ENCODE measurements around the gene KLF12.

The KLF12 gene

DNA sequence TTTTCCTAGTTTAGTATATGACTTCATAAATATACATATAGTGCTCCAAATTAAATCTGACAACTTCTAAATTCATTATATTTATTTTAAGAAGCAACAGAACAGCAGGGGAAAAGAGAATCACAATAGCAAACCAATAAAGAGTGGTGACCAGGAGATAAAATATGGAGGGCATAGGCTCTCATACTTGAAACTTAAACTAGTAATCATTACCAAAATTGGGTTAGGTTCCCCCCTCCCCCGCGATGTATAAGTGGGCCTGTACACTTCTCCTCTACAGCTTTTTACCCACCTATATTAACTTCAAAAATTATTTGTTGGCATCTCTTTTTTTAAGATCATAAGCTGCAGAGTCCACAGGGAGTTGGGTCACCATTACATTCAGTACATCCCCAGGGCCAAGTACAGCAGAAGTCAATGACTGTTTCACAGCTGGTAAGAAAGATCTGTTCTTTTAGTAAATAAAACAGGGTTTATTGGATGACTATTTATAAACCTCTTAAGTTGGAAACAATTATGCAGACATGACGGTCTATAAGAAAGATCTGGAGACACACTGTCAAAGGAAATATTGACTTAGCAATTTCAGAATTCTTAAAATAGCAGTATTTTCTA lies 29.4 kb downstream of the KLF12 start:
- DNase-seq (ENCODE audit: extremely low read depth in 1 of 2, low read depth in 1 of 2), result no peak

DNA sequence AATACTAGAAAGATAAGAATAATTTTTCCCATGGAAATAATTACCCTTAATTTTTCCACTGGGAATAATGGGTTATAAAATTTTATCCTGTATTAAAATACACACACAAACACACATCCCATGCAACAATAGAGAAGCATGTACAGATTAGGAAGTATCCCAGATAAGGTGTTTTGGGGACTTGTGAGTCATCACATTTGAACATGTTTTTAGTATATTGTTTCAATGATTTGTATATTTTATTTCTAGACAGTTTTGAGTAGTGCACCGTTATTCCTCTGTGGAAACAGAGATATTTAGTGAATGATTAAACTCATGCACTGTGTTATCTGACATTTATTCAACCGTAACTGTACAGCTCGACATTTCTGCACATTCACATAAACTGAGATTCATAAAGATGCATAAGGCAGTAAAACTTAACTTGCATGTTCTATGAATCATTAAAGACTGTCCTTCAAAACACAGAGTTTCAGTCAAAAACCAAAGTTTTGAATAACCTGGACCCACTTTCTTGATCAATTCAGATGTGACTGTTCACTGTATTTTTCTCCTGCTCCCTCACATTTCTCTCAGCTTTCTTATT lies 30.1 kb downstream of the KLF12 start:
- DNase-seq (ENCODE audit: extremely low read depth in 1 of 2, low read depth in 1 of 2), result no peak

DNA sequence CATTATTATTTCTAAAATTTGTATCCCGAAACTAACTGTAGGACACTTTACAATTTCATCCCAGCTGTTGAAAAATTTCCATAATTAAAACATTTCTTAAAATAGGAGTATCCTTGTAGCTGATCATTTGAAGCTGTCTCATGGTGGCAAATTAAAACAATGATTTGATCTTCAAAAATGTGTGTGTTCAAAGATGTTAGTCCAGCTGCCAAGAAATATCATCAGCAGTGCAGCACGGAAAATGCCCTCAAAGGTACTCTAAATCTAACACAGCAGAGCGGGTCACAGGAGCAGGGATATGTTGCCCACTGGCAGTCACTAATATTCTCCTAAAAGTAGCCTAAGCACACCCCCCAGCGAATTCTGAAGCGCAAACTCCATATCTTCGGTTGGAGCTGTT lies 31.0 kb downstream of the KLF12 start:
- no peak for DNase-seq (ENCODE audit: extremely low read depth in 1 of 2, low read depth in 1 of 2)

DNA sequence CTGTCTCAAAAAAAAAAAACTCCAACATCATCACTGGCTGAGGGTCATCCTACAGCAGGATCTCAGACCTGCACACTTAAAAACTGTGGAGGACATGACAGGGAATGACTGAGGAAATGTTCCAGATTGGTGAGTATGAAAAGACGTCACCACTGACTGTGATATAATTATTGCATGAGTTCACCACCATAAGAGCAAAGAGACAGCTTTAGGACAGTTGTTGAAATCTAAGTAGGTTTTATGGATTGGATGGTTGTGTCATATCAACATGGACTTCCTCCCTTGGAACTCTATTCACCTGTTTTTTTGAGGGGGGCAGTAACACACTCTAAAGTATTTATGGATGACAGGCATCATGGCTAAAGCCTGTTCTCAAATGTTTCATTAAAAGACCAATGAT lies 31.5 kb downstream of the KLF12 start:
- no peak for DNase-seq (ENCODE audit: extremely low read depth in 1 of 2, low read depth in 1 of 2)

DNA sequence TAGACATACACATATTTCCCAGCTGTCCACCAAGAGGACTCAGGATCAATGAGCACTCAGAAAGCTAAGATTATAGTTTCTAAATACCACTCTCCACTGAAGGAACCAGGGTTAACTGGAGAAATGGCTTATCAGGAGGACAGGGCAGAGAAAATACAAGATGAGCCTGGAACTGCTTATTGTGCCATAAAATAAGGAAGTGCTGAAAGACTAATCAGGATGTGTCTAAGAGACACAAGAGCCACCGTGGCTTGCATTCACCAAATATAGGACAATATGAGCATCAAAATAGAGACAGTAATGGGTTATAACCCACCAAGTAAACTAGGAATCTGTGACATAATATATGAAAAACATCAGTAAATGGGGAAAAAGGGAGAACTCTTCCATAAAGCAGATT lies 32.8 kb downstream of the KLF12 start:
- no peak for DNase-seq (ENCODE audit: extremely low read depth in 1 of 2, low read depth in 1 of 2)

DNA sequence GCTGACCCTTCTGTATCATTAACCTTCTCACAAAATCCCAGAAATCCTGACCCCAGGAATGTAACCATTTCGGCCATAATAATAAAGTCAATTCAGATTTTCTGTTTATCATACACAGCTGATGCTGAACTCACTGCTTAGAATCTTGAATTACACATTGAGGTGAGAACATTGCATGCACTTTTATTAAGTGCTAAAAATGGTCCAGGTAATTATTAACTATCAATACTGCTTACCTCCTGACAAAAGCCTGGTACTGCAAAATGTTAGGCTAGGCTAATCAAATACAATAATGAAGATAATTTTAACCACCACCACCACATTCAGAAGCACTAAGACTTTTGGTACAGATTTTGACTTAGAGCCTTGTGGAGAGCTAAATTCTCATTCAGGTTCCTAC lies 36.1 kb downstream of the KLF12 start:
- DNase-seq (ENCODE audit: extremely low read depth in 1 of 2, low read depth in 1 of 2), result no peak

DNA sequence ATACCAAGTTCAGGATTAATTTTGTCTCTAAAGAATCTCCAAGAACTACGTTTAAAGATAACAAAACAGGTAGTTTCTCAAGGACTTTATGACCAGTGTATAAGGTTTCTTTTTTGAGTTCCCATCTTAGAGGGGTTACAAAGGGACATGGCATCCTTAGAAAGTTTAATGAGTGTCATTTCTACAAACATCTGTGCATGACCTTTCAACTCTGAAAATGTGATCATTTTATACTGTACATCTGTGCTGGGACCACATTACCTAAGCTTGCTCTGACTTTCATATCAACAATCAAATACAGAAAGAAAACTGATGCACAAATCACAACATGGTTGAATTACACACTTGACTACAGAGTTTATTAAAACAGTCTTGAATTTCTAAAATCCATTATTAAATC lies 37.1 kb downstream of the KLF12 start:
- DNase-seq (ENCODE audit: extremely low read depth in 1 of 2, low read depth in 1 of 2), result no peak

DNA sequence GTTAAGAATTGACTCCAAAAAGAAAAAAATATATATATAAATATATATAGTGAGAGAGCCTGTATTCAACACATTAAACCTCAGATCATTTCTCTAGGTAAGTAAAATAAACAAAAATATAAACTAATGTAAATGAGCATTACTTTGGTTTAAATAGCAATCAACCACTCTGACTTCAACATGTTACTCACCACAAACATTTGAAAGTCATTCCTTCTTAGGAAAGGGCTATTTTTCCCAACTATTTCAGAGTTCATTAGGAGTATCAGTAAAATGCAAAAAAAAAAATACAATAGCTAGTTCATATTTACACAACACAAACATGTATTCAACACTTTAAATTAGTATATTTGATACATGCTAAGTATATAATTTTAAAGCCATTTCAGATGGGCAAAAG lies 40.5 kb downstream of the KLF12 start:
- DNase-seq (ENCODE audit: extremely low read depth in 1 of 2, low read depth in 1 of 2), result no peak

DNA sequence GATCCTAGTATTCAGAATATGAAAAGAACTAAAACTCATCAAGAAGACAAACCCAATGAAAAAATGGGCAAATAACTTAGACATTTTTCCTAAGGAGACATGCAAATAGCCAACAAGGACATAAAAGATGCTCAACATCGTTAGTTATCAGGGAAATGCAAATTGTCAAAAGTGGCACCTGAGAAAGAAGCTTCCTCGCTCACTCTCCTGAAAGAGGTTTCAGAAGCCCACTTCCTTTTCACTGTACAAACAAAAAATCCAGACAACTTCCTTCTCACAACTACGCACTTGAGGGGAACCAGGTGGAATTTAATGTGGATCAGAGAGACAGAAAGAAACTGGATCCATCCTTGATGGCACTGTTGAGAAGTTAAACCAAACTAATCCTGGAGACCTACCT lies 41.5 kb downstream of the KLF12 start:
- no peak for DNase-seq (ENCODE audit: extremely low read depth in 1 of 2, low read depth in 1 of 2)

DNA sequence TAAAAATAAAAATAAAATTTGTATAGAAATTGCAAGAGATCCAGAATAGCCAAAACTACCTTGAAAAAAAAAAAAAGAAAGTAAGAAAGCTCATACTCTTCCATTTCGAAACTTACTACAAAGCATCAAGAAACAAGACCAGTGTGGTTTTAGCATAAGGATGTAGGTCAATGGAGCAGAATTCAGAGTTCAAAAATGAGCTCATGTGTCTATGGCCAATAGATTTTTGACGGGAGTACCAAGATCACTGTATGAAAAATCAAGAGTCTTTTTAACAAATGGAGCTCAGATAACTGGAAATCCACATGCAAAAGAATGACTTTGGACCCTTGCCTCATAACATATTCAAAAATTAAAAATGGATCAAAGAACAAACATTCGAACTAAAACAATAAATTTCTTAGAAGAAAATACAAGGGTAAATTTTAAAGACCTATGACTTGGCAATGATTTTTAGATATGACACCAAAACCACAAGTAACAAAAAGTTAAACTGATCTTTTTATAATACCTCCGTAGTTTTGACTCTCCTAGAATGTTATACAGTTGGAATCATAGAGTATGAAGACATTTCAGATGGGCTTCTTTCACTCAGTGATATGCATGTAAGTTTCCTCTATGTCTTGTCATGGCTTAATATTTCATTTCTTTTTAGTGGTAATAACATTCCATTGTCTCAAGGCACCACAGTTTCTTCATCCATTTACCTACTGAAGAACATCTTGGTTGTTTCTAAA lies 43.2 kb downstream of the KLF12 start:
- DNase-seq (ENCODE audit: extremely low read depth in 1 of 2, low read depth in 1 of 2), result no peak

DNA sequence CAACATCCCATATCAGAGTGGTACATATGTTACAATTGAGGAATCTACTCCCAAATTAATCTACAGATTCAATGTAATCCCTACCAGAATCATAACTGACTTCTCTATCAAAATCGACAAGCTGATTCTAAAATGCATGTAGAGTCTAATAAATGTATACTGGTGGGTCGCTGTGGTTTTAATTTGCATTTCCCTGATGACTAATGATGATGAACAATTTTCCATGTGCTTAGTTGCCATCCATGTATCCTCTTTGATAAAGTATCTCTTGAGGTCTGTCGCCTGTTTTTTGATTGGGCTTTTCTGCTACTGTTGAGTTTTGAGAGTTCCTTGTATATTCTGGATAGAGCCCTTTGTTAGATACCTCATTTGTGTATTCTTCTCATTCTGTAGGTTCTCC lies 43.8 kb downstream of the KLF12 start:
- DNase-seq (ENCODE audit: extremely low read depth in 1 of 2, low read depth in 1 of 2), result no peak

DNA sequence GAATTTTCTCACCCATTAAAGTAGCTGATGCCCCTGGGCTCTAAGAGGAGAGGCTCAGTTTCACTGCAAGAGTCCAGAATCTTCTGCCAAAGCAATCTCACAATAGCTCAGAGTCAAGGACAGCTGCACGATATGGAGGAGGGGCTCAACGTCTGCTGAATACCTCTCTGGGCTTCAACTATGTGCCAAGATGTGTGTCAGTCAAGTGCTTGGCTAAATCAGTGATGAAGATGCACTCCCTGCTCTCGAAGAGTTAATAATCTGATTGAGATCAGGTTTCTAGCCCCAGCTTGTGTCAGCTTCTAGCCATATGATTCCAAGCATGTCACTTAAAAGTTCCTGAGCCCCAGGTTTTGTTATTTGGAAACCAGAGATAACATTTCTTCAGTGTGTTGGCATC lies 46.8 kb downstream of the KLF12 start:
- DNase-seq (ENCODE audit: extremely low read depth in 1 of 2, low read depth in 1 of 2), result no peak

Data from stimulated activated CD8-positive, alpha-beta memory T cell treated with anti-CD3 and anti-CD28 coated beads, Interleukin-7, amount 100 ng/mL, for 48 hours (primary cell).